Epidermal melanocyte (primary cell): ENCODE measurements around the gene WBP1L.
"Not testable (repeated sequence)": the region's sequence is repeated elsewhere in the genome, so short reads cannot be mapped to it uniquely, and the experiment has no call there.

ENCODE experiments used
- DNase-seq: peaks from one replicate; pipeline ENCODE4 v3.0.0; 2011; ENCODE audit warnings: low spot score; ENCODE audit not compliant: insufficient read length

Gene WBP1L

DNA sequence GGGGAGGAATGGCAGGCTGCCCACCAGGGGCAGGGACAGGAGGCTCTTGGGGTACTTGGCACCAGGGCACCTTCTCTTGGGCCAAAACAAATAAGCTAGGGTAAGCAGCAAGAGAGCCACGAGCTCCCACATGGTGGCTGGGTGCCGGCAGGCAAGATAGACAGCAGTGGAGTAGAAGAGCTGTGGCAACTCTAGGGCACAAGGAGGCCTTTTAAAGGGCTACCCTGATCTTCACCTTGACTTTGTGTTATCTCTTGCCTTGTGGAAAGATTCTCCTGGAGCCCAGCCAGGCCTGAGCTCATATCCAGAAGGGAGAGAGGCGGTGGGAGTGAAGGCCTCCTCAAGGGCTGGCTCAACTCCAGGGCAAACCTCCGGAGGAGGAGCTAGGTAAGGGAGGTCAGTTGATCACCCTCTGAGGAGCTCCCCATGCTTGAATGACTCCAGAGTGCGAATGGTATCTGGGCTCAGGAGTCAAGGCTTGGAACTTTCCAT is 93.5 kb downstream of the WBP1L start, which contains the start of gene CYP17A1:
Gene CYP17A1 (minus strand): TSS at position 184 of the 492 bp plus-strand sequence. CDS start 52 bp downstream, at position 132.
- DNase-seq, result no peak

DNA sequence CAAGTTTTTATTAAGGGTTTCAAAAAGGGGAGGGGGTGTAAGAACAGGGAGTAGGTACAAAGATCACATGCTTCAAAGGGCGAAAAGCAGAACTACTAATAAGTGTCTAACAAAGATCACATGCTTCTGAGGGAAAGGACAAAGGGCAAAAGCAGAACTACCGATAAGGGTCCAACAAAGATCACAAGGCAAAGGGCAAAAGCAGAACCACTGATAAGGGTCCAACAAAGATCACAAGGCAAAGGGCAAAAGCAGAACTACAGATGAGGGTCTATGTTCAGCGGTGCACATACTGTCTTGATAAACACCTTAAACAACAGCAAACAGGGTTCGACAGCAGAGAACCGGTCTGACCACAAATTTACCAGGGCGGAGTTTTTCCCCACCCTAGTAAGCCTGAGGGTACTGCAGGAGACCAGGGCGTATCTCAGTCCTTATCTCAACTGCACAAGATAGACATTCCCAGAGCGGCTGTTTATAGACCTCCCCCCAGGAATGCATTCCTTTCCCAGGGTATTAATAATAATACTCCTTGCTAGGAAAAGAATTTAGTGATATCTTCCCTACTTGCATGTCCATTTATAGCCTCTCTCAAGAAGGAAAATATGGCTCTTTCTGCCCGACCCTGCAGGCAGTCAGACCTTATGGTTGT is 94.7 kb downstream of the WBP1L start:
- DNase-seq, result not testable (repeated sequence)

- DNase-seq, result no peak
Measured at GRCh38 chr10:102841827-102842345, 98.1 kb downstream of the WBP1L start.

DNA sequence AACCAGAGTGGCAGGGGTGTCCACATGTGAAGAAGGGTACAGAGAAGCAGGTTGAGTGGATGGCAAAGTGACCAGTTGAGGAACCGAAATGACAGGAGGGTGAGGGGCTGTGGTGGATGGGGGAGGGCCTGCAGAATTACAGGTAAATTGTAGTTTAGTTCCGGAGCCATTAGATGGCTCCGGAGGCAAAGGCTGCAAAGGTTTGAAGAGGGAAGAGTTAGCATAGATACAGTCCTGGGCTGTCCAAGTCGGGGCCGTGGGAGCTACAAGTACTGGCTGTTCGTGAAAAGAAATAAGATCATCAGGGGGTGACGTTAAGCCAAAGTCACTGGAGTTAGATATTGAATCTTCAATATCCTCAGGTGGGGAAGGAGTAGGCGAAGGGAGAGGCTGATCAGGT is 99.4 kb downstream of the WBP1L start:
- not testable (repeated sequence) for DNase-seq

- not testable (repeated sequence) for DNase-seq
Measured at GRCh38 chr10:102844190-102844776, 100.5 kb downstream of the WBP1L start.

GRCh38 chr10:102845352-102845902 is 101.7 kb downstream of the WBP1L start:
- no peak for DNase-seq

DNA sequence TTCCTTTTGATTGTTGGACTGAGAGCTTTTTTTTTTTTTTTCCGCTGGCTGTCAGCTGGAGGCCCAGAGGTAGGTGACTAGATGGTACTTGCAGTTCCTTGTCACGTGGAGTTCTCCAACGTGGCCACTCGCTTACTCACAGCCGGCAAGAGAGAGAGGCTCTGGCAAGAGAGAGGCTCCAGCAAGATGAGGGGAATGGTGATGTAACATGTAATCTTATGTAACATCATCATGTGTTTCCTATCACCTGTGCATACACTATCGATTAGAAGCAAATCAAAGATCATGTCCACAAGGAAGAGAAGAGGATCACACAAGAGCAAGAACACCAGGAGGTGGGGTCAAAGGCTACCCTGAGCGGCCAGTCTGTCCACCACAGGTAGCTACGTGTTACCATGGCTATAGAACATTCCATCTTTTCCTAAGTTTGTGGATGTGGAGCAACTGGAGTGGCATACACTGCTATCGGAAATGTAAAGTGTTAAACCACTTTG is 106.3 kb downstream of the WBP1L start:
- DNase-seq, result no peak

- not testable (repeated sequence) for DNase-seq
Measured at GRCh38 chr10:102853237-102853636, 109.5 kb downstream of the WBP1L start.

DNA sequence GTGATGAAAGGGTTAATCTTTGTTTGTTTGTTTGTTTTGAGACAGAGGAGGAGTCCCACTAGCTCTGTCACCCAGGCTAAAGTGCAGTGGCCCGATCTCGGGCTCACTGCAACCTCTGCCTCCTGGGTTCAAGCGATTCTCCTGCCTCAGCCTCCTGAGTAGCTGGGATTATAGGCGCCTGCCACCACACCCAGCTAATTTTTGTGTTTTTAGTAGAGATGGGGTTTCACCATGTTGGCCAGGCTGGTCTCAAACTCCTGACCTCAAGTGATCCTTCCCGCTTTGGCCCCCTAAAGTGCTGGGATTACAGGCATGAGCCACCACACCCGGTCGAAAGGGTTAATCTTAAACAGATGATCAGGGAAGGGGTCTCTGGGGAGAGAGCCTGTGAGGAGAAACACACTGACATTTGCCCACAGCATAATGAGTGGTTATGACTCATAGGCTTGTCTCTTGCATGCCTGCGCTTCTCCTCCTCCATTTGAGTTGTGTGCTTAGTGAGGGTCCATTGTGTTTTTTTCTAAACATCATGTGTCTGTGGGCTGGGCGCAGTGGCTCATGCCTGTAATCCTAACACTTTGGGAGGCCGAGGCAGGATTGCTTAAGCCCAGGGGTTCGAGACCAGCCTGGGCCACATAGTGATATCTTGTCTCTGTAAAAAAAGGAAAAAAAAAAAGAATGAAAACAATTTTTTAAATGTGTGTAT is 112.1 kb downstream of the WBP1L start:
- not testable (repeated sequence) for DNase-seq

GRCh38 chr10:102856758-102857424 is 113.1 kb downstream of the WBP1L start:
- DNase-seq, result no peak

- no peak for DNase-seq
Measured at GRCh38 chr10:102859911-102860310, 116.2 kb downstream of the WBP1L start.

- no peak for DNase-seq
Measured at GRCh38 chr10:102863660-102864059, 119.9 kb downstream of the WBP1L start.

GRCh38 chr10:102865620-102866019 is 121.9 kb downstream of the WBP1L start:
- no peak for DNase-seq
